ENCODE results near the gene TRIM72.

Gene TRIM72

GRCh38 chr16:31228206-31228605 lies 14.3 kb downstream of the TRIM72 start:
- no peaks in the 10 kb centered on the region for H3K36me3 ChIP-seq (ENCODE audit: insufficient read depth, low read length)
- H3K4me3 ChIP-seq (ENCODE audit: low read length, poor library complexity, severe bottlenecking), result no peak overlapping the region
- H3K79me2 ChIP-seq (ENCODE audit: insufficient read depth, low read length), result no peaks in the 10 kb centered on the region
- no peaks in the 10 kb centered on the region for H3F3A ChIP-seq (ENCODE audit: low read depth)
- no peaks in the 10 kb centered on the region for H3K27me3 ChIP-seq (ENCODE audit: insufficient read depth, low read length, poor library complexity, severe bottlenecking)
- no peaks in the 10 kb centered on the region for H3K9me3 ChIP-seq (ENCODE audit: insufficient read depth, low read depth, low read length)
- H4K20me1 ChIP-seq (ENCODE audit: insufficient read depth, low read length, poor library complexity, severe bottlenecking), result no peaks in the 10 kb centered on the region
- H3K4me1 ChIP-seq (ENCODE audit: insufficient read depth, low read length, poor library complexity, severe bottlenecking), result no peaks in the 10 kb centered on the region
- no peak for TF ChIP-seq EZH2phosphoT487 (IDR thresholded peaks at IDR 0.05; ENCODE audit: borderline replicate concordance)
- no peak for TF ChIP-seq CTCF (conservative IDR thresholded peaks at IDR 0.05; ENCODE audit: low read length)
- H2AFZ ChIP-seq (ENCODE audit: low read length), result no peak overlapping the region
- H3K4me2 ChIP-seq (ENCODE audit: low read depth, low read length, poor library complexity, severe bottlenecking), result no peak overlapping the region
- no peaks in the 10 kb centered on the region for H3K9me2 ChIP-seq (replicated peaks; ENCODE audit: low read depth, low read length)
- H3K9ac ChIP-seq (ENCODE audit: low read depth, low read length, poor library complexity, severe bottlenecking), result no peak overlapping the region

- no peaks in the 10 kb centered on the region for H3K9me2 ChIP-seq (replicated peaks; ENCODE audit: low read depth, low read length)
- H2AFZ ChIP-seq (ENCODE audit: low read length), result no peak overlapping the region
- TF ChIP-seq CTCF (conservative IDR thresholded peaks at IDR 0.05; ENCODE audit: low read length) (no peak), EZH2phosphoT487 (IDR thresholded peaks at IDR 0.05; ENCODE audit: borderline replicate concordance) (no peak)
- H3K9ac ChIP-seq (ENCODE audit: low read depth, low read length, poor library complexity, severe bottlenecking), result no peak overlapping the region
- no peaks in the 10 kb centered on the region for H3K9me3 ChIP-seq (ENCODE audit: insufficient read depth, low read depth, low read length)
- no peaks in the 10 kb centered on the region for H3K79me2 ChIP-seq (ENCODE audit: insufficient read depth, low read length)
- H3K4me3 ChIP-seq (ENCODE audit: low read length, poor library complexity, severe bottlenecking), result no peak overlapping the region
- no peaks in the 10 kb centered on the region for H4K20me1 ChIP-seq (ENCODE audit: insufficient read depth, low read length, poor library complexity, severe bottlenecking)
- no peaks in the 10 kb centered on the region for H3K27me3 ChIP-seq (ENCODE audit: insufficient read depth, low read length, poor library complexity, severe bottlenecking)
- H3K4me2 ChIP-seq (ENCODE audit: low read depth, low read length, poor library complexity, severe bottlenecking), result no peak overlapping the region
- no peaks in the 10 kb centered on the region for H3K36me3 ChIP-seq (ENCODE audit: insufficient read depth, low read length)
- H3K4me1 ChIP-seq (ENCODE audit: insufficient read depth, low read length, poor library complexity, severe bottlenecking), result no peaks in the 10 kb centered on the region
- no peaks in the 10 kb centered on the region for H3F3A ChIP-seq (ENCODE audit: low read depth)
Observed at GRCh38 chr16:31229501-31229900, 15.6 kb downstream of the TRIM72 start.

GRCh38 chr16:31238041-31238440 lies 24.1 kb downstream of the TRIM72 start:
- TF ChIP-seq EZH2phosphoT487 (IDR thresholded peaks at IDR 0.05; ENCODE audit: borderline replicate concordance) (no peak), CTCF (conservative IDR thresholded peaks at IDR 0.05; ENCODE audit: low read length) (no peak)
- Histone ChIP-seq H3K36me3 (ENCODE audit: insufficient read depth, low read length) (no peaks in the 10 kb centered on the region), H3K27me3 (ENCODE audit: insufficient read depth, low read length, poor library complexity, severe bottlenecking) (no peaks in the 10 kb centered on the region), H4K20me1 (ENCODE audit: insufficient read depth, low read length, poor library complexity, severe bottlenecking) (no peaks in the 10 kb centered on the region), H3K9me3 (ENCODE audit: insufficient read depth, low read depth, low read length) (peaks cover 4% of the 10 kb centered on the region; the same call in 1 of the 2 replicates), H3K79me2 (ENCODE audit: insufficient read depth, low read length) (no peaks in the 10 kb centered on the region), H3K9ac (ENCODE audit: low read depth, low read length, poor library complexity, severe bottlenecking) (no peak overlapping the region), H3K4me3 (ENCODE audit: low read length, poor library complexity, severe bottlenecking) (no peak overlapping the region), H3K4me1 (ENCODE audit: insufficient read depth, low read length, poor library complexity, severe bottlenecking) (no peaks in the 10 kb centered on the region), H3K9me2 (replicated peaks; ENCODE audit: low read depth, low read length) (no peaks in the 10 kb centered on the region), H2AFZ (ENCODE audit: low read length) (no peak overlapping the region), H3F3A (ENCODE audit: low read depth) (no peaks in the 10 kb centered on the region), H3K4me2 (ENCODE audit: low read depth, low read length, poor library complexity, severe bottlenecking) (no peak overlapping the region)
